COLO668 (cell line): Measurements from ENCODE around the gene LRRTM4.
"Not testable (repeated sequence)": the region's sequence is repeated elsewhere in the genome, so short reads cannot be mapped to it uniquely, and the experiment has no call there.

Experiments used
- DNase-seq: peaks from one replicate; lab custom pipeline; 2025; ENCODE audit not compliant: unreplicated experiment; lab: John Stamatoyannopoulos, UW

LRRTM4 gene

DNA sequence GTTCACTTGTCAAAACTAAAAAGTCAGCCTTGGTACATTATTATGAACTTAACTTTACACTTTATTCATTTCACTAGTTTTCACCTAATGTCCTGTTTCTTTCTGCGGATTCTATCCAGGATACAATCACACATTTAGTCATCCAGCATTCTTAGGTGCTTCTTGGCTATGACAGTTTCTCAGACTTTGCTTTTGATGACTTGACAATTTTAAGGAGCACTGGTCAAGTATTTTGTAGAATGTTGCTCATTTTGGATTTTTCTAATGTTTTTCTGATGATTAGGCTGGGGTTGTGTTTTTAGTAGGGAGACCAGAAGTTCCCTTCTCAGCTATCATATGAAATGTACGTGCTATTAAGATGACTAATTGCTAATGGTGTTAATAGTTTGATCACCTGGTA lies 601.2 kb downstream of the LRRTM4 start:
- no peak for DNase-seq

GRCh38 chr2:76895469-76895868 lies 626.7 kb downstream of the LRRTM4 start:
- no peak for DNase-seq

GRCh38 chr2:76870581-76870980 lies 651.6 kb downstream of the LRRTM4 start:
- no peak for DNase-seq

- DNase-seq: no peak
Measured at GRCh38 chr2:76870011-76870410, 652.2 kb downstream of the LRRTM4 start.

GRCh38 chr2:76867854-76868253 lies 654.3 kb downstream of the LRRTM4 start:
- DNase-seq: no peak

- no peak for DNase-seq
Measured at GRCh38 chr2:76866464-76866863, 655.7 kb downstream of the LRRTM4 start.

- no peak for DNase-seq
Measured at GRCh38 chr2:76862901-76863300, 659.3 kb downstream of the LRRTM4 start.

- DNase-seq: no peak
Measured at GRCh38 chr2:76861708-76862107, 660.5 kb downstream of the LRRTM4 start.

GRCh38 chr2:76851000-76851399 lies 671.2 kb downstream of the LRRTM4 start:
- no peak for DNase-seq

DNA sequence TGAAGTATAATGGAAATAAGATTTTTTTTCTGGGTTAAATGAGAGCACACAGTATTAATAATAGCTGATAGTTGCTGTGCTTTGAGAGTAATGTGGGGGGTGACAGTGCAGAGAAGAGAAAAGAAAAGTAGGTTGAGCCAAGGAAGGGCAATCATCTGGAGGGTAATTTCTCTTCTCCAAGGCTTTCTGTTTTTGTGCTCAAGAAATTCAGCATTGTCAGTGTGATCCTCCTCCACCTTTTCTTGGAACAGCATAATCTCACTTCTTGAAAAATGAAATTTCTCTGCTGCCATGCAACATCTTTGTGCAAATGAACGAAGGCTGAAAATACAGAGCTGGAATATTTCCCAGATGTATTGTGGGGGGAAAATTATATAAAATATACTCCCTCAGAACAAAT lies 673.1 kb downstream of the LRRTM4 start:
- DNase-seq: no peak

DNA sequence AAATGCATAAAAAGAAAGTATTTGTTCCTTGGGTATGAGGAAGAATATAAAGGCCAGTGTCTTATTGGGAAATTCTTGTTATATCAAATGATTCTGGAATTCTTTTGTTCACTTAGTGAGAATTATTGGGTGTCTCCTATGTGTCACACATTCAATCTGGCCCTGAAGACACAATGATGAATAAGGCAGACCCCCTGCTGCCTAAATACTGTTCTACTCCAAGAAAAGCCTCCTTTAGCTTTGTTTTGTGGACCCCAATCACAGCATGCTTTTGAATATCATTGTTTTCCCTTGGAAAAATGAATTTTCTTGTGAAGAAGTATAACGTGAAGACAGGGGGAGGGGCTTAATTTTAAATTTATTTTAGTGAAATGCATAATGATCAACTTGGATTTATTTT lies 682.4 kb downstream of the LRRTM4 start:
- DNase-seq: no peak

GRCh38 chr2:76829374-76830234 lies 692.6 kb downstream of the LRRTM4 start:
- no peak for DNase-seq

GRCh38 chr2:76826691-76827090 lies 695.5 kb downstream of the LRRTM4 start:
- no peak for DNase-seq

DNA sequence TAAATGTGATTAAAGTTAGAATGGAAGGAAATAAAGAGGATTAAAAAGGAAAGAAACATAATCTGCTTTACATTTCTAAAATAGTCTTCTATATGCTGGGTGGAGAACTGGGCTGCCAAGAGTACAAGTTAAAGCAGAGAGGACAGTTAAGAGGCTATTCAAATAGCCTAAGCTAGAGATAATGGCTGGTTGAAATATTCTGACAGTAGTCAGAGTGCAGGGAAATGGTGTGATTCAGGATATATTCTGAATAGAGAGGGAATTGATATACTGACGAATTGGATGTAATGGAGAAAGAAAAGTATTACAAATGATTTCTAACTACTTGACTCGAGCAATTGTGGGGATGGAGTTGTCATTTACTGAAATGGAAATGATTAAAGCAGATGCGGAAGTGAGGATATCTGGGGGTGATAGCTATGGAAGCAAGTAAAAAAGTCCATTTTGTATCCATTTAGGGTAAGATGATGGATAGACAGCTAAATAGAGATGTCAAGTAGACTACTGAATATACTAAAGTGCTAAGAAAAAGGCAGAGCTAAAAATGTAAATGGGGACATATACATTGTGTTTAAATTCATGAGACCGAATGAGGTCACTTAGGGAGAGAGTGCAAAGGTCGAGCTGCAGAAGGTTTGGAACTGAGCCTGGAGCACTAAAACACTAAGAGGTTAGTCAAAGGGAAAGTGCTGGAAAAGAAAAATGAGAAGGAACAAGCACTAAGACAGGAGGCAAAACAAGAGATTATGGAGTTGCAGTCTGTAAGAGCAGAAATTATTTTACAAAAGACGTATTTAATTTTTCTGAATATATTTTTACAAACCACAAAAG lies 696.8 kb downstream of the LRRTM4 start:
- no peak for DNase-seq

GRCh38 chr2:76821731-76822130 lies 700.4 kb downstream of the LRRTM4 start:
- no peak for DNase-seq

DNA sequence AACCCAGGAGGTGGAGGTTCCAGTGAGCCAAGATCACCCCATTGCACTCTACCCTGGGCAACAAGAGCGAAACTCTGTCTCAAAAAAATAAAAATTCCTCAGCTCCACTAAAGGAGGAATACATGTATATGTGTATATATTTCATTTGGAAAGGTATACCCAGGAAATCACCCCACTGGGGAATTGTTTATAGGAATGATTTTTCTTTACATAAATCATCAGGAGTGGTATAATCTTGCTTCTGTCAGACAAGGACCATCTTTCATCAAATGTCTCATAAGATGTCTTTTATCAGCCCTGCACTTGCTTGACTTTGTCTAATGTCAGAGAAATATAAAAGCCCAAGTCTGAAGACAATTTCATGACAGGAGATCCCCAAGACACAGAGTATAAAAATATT lies 709.1 kb downstream of the LRRTM4 start:
- no peak for DNase-seq

GRCh38 chr2:76812156-76812555 lies 710.0 kb downstream of the LRRTM4 start:
- no peak for DNase-seq

GRCh38 chr2:76809136-76809535 lies 713.0 kb downstream of the LRRTM4 start:
- no peak for DNase-seq

DNA sequence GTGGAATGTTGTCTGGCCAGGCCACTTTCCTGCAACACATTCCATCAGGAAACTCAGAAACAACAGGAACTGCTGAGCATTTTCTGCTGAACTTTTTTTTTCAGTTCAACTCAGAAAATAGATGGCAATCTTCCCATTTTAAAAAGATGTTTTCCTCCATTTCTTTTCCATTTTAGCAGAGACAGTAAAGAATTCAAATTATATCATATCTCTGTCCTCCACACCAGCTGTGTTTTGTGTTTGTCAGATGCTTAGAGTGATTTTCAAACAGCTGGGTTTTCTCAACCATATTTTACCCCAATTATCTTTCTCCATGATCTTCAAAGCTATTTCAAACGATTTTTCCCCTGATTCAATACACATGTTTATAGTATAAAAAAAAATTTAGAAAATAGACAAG lies 713.4 kb downstream of the LRRTM4 start:
- no peak for DNase-seq

GRCh38 chr2:76793647-76794334 lies 728.4 kb downstream of the LRRTM4 start:
- no peak for DNase-seq

DNA sequence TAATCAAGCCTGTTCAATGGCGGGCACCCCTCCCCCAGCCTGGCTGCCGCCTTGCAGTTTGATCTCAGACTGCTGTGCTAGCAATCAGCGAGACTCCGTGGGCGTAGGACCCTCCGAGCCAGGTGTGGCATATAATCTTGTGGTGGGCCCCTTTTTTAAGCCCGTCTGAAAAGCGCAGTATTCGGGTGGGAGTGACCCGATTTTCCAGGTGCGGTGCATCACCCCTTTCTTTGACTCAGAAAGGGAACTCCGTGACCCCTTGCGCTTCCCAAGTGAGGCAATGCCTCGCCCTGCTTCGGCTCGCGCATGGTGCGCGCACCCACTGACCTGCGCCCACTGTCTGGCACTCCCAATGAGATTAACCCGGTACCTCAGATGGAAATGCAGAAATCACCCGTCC lies 740.9 kb downstream of the LRRTM4 start:
- DNase-seq: not testable (repeated sequence)

- no peak for DNase-seq
Measured at GRCh38 chr2:76763276-76763675, 758.9 kb downstream of the LRRTM4 start.
